Fibroblast of pulmonary artery (primary cell): ENCODE data around the gene TMEM208.
A peak's percentile ranks its signal among the peaks of the same experiment; 100 is the strongest.

Experiments used
- DNase-seq: peaks from one replicate; pipeline ENCODE4 v3.0.0-alpha.2; 2010; ENCODE audit warnings: low read depth
- H3K4me3 ChIP-seq: replicated peaks from 2 replicates; pipeline ENCODE4 v1.5.1; 2011; ENCODE audit warnings: low read depth, mild to moderate bottlenecking, control low read depth, low read length, moderate library complexity
- TF ChIP-seq, protein P1 (sequence below): IDR thresholded peaks from 2 replicates; pipeline ENCODE4 v1.5.1; 2011; ENCODE audit warnings: mild to moderate bottlenecking, control low read depth, low read length, inconsistent platforms; ENCODE audit errors: missing control alignments

The TMEM208 gene

DNA sequence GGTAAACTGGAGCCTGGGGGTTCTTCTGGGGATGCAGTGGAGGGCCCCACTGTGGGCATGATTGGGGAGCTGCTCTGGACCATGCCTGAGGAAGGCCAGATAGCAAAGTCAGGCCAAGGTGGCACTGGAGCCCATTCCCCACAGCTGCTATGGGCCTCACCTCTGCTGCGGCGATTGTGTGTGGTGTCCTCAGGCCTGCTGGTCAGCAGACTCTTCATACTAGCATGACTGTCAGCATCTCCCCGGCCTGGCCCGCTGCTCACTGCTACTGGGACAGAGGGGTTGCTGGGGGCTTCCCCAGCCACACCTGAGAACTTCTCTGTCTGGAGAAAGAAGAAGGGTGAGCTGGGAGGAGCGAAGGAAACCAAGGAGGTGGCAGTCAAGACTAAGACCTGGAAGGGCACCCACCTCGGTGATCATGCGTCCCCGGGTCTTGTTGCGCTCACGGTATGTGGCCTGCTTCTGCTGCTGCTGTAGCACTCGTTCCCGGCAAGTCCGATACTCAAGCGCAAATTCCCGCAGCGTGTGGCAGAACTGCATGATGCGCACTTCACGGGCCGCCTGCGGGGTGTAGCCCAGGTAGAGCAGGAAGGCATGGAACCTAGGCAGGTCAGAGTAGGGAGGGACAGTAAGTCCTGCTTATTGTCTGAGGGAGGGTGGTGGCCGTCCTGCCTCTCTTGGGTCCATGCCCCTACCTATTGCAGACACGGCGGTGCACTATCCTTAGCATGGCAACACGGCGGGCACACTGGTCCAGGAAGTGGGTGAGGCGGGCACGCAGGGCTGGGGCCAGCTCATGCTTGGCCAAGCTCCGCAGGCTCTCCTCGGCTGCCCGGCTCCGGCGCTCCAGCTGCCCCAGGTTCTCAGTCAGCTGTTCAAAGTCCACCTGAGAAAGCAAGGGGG, 3.2 kb downstream of the TMEM208 start:
- no peak for DNase-seq
- H3K4me3 ChIP-seq = no peak overlapping the region
- TF ChIP-seq, protein P1, sequence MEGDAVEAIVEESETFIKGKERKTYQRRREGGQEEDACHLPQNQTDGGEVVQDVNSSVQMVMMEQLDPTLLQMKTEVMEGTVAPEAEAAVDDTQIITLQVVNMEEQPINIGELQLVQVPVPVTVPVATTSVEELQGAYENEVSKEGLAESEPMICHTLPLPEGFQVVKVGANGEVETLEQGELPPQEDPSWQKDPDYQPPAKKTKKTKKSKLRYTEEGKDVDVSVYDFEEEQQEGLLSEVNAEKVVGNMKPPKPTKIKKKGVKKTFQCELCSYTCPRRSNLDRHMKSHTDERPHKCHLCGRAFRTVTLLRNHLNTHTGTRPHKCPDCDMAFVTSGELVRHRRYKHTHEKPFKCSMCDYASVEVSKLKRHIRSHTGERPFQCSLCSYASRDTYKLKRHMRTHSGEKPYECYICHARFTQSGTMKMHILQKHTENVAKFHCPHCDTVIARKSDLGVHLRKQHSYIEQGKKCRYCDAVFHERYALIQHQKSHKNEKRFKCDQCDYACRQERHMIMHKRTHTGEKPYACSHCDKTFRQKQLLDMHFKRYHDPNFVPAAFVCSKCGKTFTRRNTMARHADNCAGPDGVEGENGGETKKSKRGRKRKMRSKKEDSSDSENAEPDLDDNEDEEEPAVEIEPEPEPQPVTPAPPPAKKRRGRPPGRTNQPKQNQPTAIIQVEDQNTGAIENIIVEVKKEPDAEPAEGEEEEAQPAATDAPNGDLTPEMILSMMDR = no peak

DNA sequence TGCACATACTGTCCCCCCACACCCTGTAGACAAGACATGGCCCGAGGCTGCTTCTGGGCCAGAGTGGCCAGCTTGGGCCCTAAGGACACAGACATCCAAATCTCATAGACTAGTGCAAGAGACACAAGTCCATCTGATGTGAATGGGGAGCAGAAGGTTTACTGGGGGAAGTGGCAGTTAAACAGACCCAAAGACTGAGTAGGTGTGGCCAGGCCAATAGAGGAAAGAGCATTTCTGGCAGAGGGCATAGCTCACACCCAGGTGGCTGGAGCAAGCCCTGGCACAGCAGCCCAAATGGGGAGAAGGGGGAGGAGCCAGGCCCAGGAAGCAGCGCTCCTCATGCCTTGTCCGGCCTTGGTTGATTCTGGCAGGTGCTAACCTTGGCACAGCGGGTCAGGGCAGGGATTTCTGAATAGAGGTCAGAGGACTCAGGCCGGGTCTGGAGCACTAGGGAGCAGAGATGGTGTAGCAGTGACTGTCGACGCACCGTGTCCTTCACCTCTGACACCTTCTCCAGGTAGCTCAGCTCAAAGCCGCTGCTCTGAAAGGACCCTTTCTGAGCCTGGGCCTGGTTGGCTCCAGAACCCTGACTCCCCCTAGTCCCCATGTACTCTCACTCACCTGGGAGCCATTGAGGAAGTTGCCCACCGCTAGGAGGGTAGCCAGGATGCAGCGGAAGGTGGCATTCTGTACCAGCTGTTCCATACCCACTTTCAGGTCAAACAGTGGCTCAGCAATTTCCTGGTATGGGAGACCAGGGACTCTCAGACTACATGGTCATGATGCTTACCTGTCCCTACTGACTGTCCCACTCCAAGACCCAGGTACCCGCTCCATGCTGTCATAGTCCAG, 4.1 kb downstream of the TMEM208 start:
- TF ChIP-seq, protein P1 = no peak
- no peak overlapping the region for H3K4me3 ChIP-seq
- DNase-seq = no peak

DNA sequence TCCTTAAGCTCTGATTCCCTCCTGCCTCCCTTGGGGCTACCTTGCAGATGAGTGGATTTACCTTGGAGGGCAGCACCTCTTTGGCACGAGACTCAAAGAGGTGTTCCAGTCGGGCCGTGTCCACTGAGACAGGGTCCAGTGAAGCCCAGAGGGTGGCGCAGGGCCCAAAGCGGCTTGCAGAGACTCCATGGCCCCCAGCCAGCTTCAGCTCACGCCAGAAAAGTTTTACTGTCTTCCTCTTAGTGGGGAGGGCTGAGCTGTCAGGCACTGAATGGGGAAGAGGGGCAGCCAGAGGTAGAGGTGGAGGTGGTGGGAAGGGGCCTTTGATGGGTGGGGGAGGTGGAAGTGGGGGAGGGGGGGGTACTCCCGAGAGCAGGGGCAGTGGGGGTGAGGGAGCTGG, 6.7 kb downstream of the TMEM208 start:
- TF ChIP-seq, protein P1 = no peak
- no peak for DNase-seq
- H3K4me3 ChIP-seq = no peak overlapping the region

DNA sequence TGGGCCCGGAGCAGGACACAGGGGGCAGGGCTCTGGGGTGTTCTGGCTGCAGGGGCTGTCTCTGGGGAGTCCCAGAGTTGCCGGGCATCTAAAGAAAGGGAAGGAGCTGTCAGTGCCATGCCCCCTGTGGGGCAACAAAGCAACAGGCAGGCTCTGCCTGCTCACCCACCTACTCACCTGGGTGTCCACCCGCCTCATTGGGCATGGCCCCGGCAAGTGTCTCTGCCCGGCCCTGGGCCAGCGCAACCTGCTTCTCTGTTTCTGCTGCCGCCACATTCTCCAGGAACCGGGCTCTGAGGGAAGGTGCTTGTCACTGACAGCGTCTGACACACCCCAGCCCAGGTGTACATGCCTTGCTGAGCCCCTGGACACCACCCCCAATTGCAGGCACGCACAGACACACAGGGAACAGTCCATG, 7.3 kb downstream of the TMEM208 start:
- TF ChIP-seq, protein P1 = no peak
- H3K4me3 ChIP-seq = no peak overlapping the region
- DNase-seq = no peak

DNA sequence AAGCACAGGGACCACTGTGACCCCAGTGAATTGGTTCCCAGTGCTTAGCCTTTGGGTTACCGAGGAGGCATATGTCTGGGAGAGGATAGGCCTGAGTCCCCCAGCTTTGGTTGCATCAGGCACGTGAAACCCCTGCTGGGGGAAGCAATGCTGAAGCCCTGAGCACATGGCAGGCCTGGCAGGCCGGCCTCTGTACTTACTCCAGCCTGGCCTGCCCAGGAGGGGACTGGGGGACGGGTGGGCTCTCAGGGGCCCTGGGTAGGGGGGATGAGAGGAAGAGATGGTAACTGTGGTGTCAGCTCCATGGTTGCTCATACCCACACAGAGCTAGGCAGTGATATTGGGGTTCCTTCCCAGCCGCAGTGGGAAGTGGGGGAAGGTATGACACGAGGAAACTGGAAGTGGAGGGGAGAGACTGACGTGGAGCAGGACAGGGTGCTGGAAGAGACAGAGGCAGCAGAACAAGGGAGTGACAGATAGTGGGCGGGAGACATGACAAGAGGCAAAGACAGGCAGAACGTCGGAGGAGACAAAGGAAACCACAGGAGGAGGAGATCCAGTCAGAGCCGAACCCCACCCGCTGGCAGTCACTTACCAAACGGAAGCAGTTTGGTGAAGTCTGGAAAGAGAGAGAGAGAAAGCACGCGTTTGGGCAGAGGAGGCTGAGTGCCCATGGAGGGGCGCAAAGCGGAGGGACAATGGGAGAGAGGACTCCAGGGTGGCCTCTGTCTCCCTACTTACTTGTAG, 9.1 kb downstream of the TMEM208 start:
- TF ChIP-seq, protein P1 = no peak
- DNase-seq = no peak
- no peak overlapping the region for H3K4me3 ChIP-seq

DNA sequence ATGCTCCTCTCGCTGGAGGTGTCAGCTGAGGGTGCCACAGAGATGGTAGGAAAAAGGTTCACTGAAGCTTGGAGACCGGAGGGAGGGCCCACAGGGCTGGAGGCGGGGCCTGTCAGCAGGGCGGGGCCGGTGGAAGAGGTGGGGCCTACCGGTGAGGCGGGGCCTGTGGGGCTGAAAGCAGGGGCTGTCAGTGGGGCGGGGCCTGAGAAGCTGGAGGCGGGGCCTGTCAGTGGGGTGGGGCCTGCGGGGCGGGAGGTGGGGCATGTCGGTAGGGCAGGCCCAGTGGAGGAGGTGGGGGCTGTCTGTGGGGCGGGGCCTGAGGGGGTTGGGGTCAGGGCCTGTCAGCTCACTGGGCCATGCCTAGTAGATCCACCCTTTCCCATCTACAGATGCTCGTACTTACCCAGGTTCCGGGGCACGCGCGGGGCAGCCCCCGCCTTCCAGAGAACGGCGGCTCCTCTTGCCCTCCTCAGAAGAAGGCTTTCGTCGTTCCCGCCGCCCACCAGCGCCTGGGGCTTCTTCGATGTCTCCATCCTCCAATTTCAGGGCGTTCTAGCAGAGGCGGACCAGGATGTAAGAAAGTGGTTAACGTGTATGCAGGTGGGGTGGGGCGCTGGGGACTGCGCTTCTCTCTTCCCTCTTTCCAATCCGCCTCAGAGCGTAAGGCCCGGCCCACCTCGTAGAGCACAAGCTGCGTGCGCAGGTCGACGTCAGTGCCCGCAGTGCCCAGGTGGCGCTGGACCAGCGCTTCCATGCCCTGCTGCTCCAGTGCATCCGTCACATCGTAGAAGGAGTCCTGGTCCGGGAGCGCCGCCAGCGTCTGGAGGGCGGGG, 9.8 kb downstream of the TMEM208 start:
- H3K4me3 ChIP-seq = no peak overlapping the region
- TF ChIP-seq, protein P1 = no peak
- DNase-seq = peak; percentile 46
